Prostate gland (tissue), 2 donors: ENCODE measurements around the gene SYCE3. TPM values are rescaled to one million over a fixed set of nuclear protein-coding genes. Genes with fewer than 3 reads are reported as not detected.

Source experiments
- DNase-seq: peaks from one replicate; pipeline ENCODE4 v3.0.0-alpha.2; 2019; ENCODE audit warnings: low spot score
- H3K27ac ChIP-seq, 2 donors: fragments of 200-600 bp; sonication (generic); 2 replicates each; pipeline ENCODE4 v1.5.1; 2017 to 2019
- H3K27me3 ChIP-seq: fragments of 200-600 bp; sonication (generic); replicated peaks from 2 replicates; pipeline ENCODE4 v1.5.1; 2019; ENCODE audit not compliant: insufficient read depth
- H3K36me3 ChIP-seq, 2 donors: fragments of 200-600 bp; sonication (generic); 1 replicate in 1 of 2; 2 replicates in 1 of 2; pipeline versions ENCODE4 v1.5.1 to v1.8.1; 2017 to 2019
- H3K4me1 ChIP-seq: fragments of 200-600 bp; sonication (generic); replicated peaks from 2 replicates; pipeline ENCODE4 v1.5.1; 2019
- H3K4me3 ChIP-seq, 2 donors: fragments of 200-600 bp; sonication (generic); 2 replicates each; pipeline ENCODE4 v1.5.1; 2017 to 2019
- H3K9me3 ChIP-seq: fragments of 200-600 bp; sonication (generic); 2 replicates; pipeline ENCODE4 v1.5.1; 2017
- POLR2A ChIP-seq: fragments of 450-650 bp; IDR thresholded peaks from one replicate; pipeline ENCODE4 v1.6.1; 2016; ENCODE audit warnings: antibody characterized with exemption, mild to moderate bottlenecking
- POLR2AphosphoS5 ChIP-seq: sonication (generic); formaldehyde crosslinking; IDR thresholded peaks from one replicate; pipeline ENCODE4 v1.6.1; 2017; ENCODE audit warnings: antibody characterized with exemption
- WGBS: methylation state at CpG from one replicate; pipeline ENCODE4 v1.1.5; 2018; 5-methylcytosine and 5-hydroxymethylcytosine counted together
- intact Hi-C: fragments of 100-400 bp; cut with DNase I; formaldehyde crosslinking; loops from one replicate; pipeline ENCODE4 v1.14.2; 2022
- total RNA-seq, 2 donors: library from RNA; depleted of rRNA; stranded (reverse); fragments of >200 nt; gene quantifications; one replicate each; pipeline ENCODE4 v1.1.0, GENCODE V29; 2016
- TF ChIP-seq, protein P1 (sequence below), 4 experiments: fragments of 200-600 bp in 2 of 4; fragments of 450-650 bp in 2 of 4; sonication (generic) in 2 of 4; IDR thresholded peaks; 1 replicate in 3 of 4; 2 replicates in 1 of 4; pipeline ENCODE4 v1.5.1; 2016 to 2019; ENCODE audit warnings: antibody characterized with exemption in 4 of 4, mild to moderate bottlenecking in 2 of 4, moderate library complexity in 2 of 4

The SYCE3 gene
- total RNA-seq, 2 donors from 2014 or later, result 10.2 TPM; not detected in 1

DNA sequence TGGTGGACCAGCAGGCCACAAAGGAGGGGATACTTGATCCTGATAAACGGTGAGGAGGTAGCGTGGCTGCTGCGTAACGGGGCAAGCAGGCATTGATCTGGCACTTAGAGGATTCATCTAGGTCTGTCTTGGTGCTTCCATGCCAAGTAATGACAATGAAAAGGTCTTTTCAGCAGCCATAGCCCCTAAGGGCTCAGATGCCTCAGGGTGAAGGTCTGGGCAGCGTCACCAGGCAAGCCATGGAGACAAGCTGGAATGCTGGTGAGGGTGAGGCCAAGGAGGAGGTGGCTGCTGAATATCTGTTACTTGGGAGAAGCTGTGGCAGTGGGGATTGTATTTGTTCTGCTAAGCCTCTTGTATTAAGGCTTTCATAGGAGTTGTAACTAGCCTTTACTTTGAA lies 24.7 kb upstream of the SYCE3 start:
- no peak for TF ChIP-seq POLR2A
- TF ChIP-seq, protein P1, sequence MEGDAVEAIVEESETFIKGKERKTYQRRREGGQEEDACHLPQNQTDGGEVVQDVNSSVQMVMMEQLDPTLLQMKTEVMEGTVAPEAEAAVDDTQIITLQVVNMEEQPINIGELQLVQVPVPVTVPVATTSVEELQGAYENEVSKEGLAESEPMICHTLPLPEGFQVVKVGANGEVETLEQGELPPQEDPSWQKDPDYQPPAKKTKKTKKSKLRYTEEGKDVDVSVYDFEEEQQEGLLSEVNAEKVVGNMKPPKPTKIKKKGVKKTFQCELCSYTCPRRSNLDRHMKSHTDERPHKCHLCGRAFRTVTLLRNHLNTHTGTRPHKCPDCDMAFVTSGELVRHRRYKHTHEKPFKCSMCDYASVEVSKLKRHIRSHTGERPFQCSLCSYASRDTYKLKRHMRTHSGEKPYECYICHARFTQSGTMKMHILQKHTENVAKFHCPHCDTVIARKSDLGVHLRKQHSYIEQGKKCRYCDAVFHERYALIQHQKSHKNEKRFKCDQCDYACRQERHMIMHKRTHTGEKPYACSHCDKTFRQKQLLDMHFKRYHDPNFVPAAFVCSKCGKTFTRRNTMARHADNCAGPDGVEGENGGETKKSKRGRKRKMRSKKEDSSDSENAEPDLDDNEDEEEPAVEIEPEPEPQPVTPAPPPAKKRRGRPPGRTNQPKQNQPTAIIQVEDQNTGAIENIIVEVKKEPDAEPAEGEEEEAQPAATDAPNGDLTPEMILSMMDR (IDR thresholded peaks at IDR 0.05), result no peak
- no peak for TF ChIP-seq POLR2AphosphoS5
- Histone ChIP-seq H3K4me3 (no peak overlapping the region), H3K9me3 (no peaks in the 10 kb centered on the region), H3K27ac (no peak overlapping the region), H3K4me1 (peaks cover 4% of the 10 kb centered on the region), H3K27me3 (no peaks in the 10 kb centered on the region), H3K36me3 (no peaks in the 10 kb centered on the region)
- intact Hi-C loops, result no loop called here
- DNase-seq, result no peak
- 97% methylated on average over 5 of the region's 5 CpGs for WGBS

DNA sequence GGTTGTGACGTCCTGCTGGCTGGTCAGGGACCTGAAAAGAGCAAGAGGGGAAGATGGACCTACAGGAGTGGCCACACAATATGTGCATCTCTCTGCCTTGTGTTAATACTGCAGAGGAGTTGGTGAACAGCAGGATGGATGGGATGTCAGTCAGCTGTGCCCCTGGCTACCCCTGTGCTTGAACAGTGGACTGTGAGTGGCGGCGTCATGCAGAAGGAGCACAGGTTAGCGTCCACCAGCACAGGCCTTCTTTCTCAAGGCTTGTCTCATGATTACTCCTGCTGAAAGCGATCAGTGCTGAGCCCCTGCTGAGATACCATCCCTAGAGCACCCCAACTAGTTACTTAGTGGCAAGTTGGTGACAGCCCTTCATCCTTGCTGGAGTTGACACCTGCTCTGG lies 23.7 kb upstream of the SYCE3 start:
- intact Hi-C loops, result no loop called here
- no peak for DNase-seq
- Histone ChIP-seq H3K4me3 (no peak overlapping the region), H3K36me3 (no peaks in the 10 kb centered on the region), H3K27me3 (no peaks in the 10 kb centered on the region), H3K9me3 (no peaks in the 10 kb centered on the region), H3K4me1 (peaks cover 9% of the 10 kb centered on the region), H3K27ac (no peak overlapping the region)
- 79% methylated on average over 5 of the region's 5 CpGs for WGBS
- TF ChIP-seq, protein P1 (IDR thresholded peaks at IDR 0.05), result no peak
- no peak for TF ChIP-seq POLR2AphosphoS5
- no peak for TF ChIP-seq POLR2A

- DNase-seq, result no peak
- Histone ChIP-seq H3K4me1 (peaks cover 12% of the 10 kb centered on the region), H3K27ac (no peak overlapping the region), H3K27me3 (no peaks in the 10 kb centered on the region), H3K36me3 (no peaks in the 10 kb centered on the region), H3K9me3 (no peaks in the 10 kb centered on the region), H3K4me3 (no peak overlapping the region)
- 92% methylated on average over 8 of the region's 8 CpGs for WGBS
- intact Hi-C loops, result no loop called here
- TF ChIP-seq, protein P1 (IDR thresholded peaks at IDR 0.05), result no peak
Observed at GRCh38 chr22:50585781-50586180, 23.1 kb upstream of the SYCE3 start.

DNA sequence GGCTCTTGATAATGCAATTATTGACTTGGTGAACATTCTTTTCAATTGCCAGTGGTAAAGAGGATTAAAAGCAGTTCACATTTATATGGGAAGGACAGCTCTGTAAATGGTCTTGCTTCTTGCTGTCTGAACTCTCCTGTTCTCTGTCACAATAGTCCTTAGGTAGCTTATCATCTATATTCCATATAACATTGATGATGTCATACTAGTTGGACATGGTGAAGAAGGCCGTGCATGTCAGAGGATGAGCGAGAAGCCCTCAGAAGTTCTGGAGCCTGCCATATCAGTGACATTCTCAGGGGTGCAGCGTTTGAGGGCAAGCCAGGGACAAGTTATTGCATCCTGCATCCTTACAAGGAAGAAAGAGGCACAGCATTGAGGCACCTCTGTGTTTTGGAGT lies 22.5 kb upstream of the SYCE3 start:
- no peaks in the 10 kb centered on the region for H3K9me3 ChIP-seq
- no peak for DNase-seq
- no peaks in the 10 kb centered on the region for H3K36me3 ChIP-seq
- intact Hi-C loops, result no loop called here
- no peak overlapping the region for H3K27ac ChIP-seq
- TF ChIP-seq, protein P1 (IDR thresholded peaks at IDR 0.05), result no peak
- no peak for TF ChIP-seq POLR2AphosphoS5
- no peak for TF ChIP-seq POLR2A
- peaks cover 12% of the 10 kb centered on the region for H3K4me1 ChIP-seq
- H3K27me3 ChIP-seq, result no peaks in the 10 kb centered on the region
- H3K4me3 ChIP-seq, result no peak overlapping the region
- 87% methylated on average over 3 of the region's 3 CpGs for WGBS

- no peaks in the 10 kb centered on the region for H3K36me3 ChIP-seq
- H3K27ac ChIP-seq, result no peak overlapping the region
- peaks cover 12% of the 10 kb centered on the region for H3K4me1 ChIP-seq
- no peaks in the 10 kb centered on the region for H3K27me3 ChIP-seq
- WGBS, result 91% methylated on average over 23 of the region's 23 CpGs
- TF ChIP-seq POLR2AphosphoS5 (no peak), POLR2A (no peak)
- TF ChIP-seq, protein P1 (IDR thresholded peaks at IDR 0.05), result no peak
- no peak for DNase-seq
- intact Hi-C loops, result loop anchor here (5.0 kb wide), 1 partner anchor 43 kb away; the partner anchor contains the start of gene ARSA
- H3K9me3 ChIP-seq, result no peaks in the 10 kb centered on the region
- no peak overlapping the region for H3K4me3 ChIP-seq
Observed at GRCh38 chr22:50584106-50585096, 21.7 kb upstream of the SYCE3 start.
